ENCODE results near the gene HYAL3.
"Not testable (repeated sequence)": the region's sequence is repeated elsewhere in the genome, so short reads cannot be mapped to it uniquely, and the experiment has no call there.

The HYAL3 gene

GRCh38 chr3:50288387-50289007 lies 10.7 kb downstream of the HYAL3 start:
- no peak for DNase-seq

- DNase-seq = no peak
These were observed 11.9 kb downstream of the HYAL3 start for GRCh38 chr3:50287262-50287661.

GRCh38 chr3:50286322-50287227 lies 12.6 kb downstream of the HYAL3 start:
- DNase-seq = no peak

DNA sequence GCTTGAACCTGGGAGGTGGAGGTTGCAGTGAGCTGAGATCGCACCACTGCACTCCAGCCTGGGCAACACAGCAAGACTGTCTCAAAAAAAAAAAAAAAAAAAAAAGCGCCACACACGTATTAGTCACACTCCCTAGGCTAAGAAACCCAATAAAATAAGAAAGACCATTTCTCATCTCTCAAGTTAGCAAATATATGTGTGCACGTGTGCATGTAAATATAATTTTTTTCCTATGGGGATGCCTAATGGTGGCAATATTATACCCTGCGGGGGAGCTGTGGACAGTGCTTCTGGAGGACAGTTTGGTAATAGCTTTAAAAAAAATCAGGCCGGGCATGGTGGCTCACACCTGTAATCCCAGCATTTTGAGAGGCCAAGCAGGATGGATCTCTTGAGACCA lies 15.1 kb downstream of the HYAL3 start:
- not testable (repeated sequence) for DNase-seq

- DNase-seq = no peak
These were observed 19.8 kb downstream of the HYAL3 start for GRCh38 chr3:50279255-50280016.

- no peak for DNase-seq
These were observed 20.4 kb downstream of the HYAL3 start, which contains the start of gene LSMEM2 for GRCh38 chr3:50278880-50279224. Gene LSMEM2, plus strand, starts transcription at chr3:50279087. Its CDS starts 27 bp downstream, at chr3:50279114.

DNA sequence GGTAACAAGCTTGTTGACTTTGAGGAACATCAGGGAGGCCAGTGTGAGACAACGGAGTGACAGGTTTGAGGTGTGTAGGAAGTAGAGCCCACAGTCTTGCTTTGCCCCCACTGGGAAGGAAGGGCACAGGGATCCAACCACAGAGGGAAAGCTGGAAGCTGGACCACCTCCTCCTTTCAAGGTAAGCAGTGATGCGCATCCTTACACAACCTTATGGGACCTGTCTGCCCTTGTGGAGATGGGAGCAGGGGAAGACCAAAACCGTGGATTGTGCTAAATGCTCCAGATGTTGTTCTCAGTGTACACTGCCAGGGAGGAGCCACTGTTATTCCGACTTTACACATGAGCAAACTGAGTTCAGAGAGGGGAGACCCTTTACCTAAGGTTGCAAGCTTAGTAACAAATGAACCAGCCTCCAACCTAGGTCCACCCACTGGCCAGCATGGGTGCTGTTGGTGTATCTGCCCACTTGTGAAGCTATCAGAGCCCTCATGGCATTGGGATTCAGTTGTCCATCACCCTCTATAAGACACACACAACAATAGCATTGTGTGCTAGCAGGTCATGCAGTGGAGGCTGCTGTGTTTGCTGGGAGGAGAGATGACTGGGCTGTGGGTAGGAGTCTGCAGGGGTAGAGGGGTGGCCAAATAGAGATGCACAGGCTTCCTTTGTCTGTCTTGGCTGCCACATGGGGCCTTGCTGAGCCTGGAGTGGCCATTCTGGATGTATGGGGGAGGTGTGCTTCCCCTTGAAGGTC lies 20.9 kb downstream of the HYAL3 start:
- DNase-seq = no peak

GRCh38 chr3:50276762-50277101 lies 22.5 kb downstream of the HYAL3 start:
- no peak for DNase-seq

GRCh38 chr3:50275996-50276761 lies 23.0 kb downstream of the HYAL3 start:
- DNase-seq = no peak

DNA sequence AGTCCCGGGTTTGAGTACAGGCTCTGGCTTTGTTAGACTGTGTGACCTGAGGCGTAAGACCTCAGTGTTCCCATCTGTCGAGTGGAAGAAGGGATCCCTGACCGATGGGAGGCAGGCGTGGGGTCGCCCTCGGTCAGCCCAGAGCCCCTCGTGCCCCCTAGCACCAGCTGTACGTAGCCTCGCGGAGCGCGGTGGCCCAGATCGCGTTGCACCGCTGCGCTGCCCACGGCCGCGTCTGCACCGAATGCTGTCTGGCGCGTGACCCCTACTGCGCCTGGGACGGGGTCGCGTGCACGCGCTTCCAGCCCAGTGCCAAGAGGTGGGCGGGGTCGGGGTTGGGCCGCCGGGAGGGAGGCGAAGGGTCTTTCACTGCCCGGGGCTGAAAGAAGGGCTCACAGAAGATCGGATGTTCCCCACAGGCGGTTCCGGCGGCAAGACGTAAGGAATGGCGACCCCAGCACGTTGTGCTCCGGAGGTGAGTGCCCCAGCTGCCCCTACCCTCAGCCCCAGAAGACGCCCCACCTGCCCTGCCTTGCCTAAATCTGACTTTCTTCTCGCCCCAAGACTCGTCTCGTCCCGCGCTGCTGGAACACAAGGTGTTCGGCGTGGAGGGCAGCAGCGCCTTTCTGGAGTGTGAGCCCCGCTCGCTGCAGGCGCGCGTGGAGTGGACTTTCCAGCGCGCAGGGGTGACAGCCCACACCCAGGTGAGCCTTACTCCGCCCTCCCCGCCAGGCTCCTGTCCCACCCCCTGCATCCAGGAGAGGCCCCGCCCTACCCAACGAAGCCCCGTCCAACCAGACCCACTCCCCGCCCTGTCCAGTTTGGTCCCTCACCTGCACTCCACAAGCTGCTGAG lies 23.8 kb downstream of the HYAL3 start:
- no peak for DNase-seq

DNA sequence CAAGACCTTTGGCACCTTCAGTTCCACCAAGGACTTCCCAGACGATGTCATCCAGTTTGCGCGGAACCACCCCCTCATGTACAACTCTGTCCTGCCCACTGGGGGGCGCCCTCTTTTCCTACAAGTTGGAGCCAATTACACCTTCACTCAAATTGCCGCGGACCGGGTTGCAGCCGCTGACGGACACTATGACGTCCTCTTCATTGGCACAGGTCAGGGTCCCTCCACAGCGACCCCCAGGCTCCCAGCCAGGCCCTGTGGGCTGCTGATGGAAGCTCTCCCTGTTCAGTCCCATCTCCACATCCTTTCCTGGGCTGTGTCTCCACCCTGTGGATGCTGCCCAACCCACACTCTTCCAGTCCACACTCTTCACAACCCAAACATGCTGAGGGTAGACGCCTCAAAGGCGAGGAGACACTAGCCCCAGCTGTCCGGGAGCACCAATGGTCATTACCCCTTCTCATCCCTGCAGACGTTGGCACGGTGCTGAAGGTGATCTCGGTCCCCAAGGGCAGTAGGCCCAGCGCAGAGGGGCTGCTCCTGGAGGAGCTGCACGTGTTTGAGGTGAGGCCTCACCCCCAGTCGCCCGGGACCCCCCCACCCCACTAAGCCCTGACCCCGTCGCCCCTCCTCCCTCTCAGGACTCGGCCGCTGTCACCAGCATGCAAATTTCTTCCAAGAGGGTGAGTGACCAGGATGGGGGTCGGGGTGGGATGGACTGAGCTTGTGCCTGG lies 24.7 kb downstream of the HYAL3 start:
- DNase-seq = peak; percentile 42

GRCh38 chr3:50273689-50274065 lies 25.5 kb downstream of the HYAL3 start:
- no peak for DNase-seq

DNA sequence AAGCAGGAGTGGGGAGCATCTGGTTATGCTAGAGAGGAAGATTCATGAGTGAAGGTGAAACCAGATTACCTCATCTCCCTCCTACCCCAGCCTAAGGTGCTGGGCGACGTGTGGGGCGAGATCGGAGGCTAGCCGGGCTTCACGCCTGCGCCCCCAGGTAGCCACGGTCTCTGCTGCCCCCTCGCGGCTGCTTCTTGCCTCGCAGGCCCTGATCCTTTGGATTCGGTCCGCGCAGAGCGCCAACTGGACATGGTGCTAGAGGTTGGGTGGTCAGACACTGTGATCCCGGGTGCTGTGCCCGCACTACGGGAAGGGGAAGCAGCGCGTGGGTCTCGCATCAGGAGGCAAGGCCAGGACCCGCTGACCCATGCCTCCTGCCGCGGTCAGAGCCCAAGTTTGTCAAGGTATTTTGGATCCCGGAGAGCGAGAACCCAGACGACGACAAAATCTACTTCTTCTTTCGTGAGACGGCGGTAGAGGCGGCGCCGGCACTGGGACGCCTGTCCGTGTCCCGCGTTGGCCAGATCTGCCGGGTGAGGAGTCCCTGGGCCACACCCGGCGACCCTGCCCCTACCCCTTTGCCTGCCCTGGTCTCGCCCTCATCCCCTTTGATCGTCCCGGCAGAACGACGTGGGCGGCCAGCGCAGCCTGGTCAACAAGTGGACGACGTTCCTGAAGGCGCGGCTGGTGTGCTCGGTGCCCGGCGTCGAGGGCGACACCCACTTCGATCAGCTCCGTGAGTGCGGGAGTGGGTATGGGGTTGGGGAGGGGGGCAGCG lies 26.1 kb downstream of the HYAL3 start:
- DNase-seq = peak; percentile 60

GRCh38 chr3:50272538-50272910 lies 26.7 kb downstream of the HYAL3 start:
- not testable (repeated sequence) for DNase-seq

- DNase-seq = no peak
These were observed 27.8 kb downstream of the HYAL3 start for GRCh38 chr3:50271314-50271936.

GRCh38 chr3:50270422-50271224 lies 28.6 kb downstream of the HYAL3 start:
- no peak for DNase-seq

- no peak for DNase-seq
These were observed 29.2 kb downstream of the HYAL3 start for GRCh38 chr3:50269977-50270413.

- no peak for DNase-seq
These were observed 29.7 kb downstream of the HYAL3 start for GRCh38 chr3:50269460-50269859.

Measured in GDM1 (cell line).